HG03064 (cell line): ENCODE data around the gene ZBTB42.
A peak's percentile ranks its signal among the peaks of the same experiment; 100 is the strongest.

Experiments used
- ATAC-seq: cut with Tn5 transposase; IDR thresholded peaks from one replicate; pipeline ENCODE4 v1.9.1; 2021; ENCODE audit warnings: low read depth; ENCODE audit not compliant: unreplicated experiment

The ZBTB42 gene

GRCh38 chr14:104800771-104801519, at the start of gene ZBTB42:
TSS of gene ZBTB42 (plus strand) at chr14:104801101. CDS start at chr14:104801198, 97 bp downstream.
- no peak for ATAC-seq

- ATAC-seq = no peak
These were observed 49.1 kb upstream of the ZBTB42 start for GRCh38 chr14:104751539-104752422.

GRCh38 chr14:104752423-104752734, 48.5 kb upstream of the ZBTB42 start:
- ATAC-seq = no peak

GRCh38 chr14:104752735-104753527, 48.0 kb upstream of the ZBTB42 start, which contains the start of gene SIVA1:
TSS of gene SIVA1 (plus strand) at chr14:104753147. CDS start at chr14:104753202, 55 bp downstream.
- ATAC-seq = peak; percentile 83

GRCh38 chr14:104753528-104754212, 47.2 kb upstream of the ZBTB42 start:
- ATAC-seq = no peak

- ATAC-seq = no peak
These were observed 46.6 kb upstream of the ZBTB42 start for GRCh38 chr14:104754213-104754851.

GRCh38 chr14:104755621-104756020, 45.3 kb upstream of the ZBTB42 start:
- no peak for ATAC-seq

GRCh38 chr14:104756477-104757237, 44.2 kb upstream of the ZBTB42 start:
- ATAC-seq = no peak

GRCh38 chr14:104757238-104757585, 43.7 kb upstream of the ZBTB42 start:
- no peak for ATAC-seq

GRCh38 chr14:104757681-104758392, 43.1 kb upstream of the ZBTB42 start:
- no peak for ATAC-seq

GRCh38 chr14:104758981-104759969, 41.6 kb upstream of the ZBTB42 start:
- no peak for ATAC-seq

- no peak for ATAC-seq
These were observed 35.4 kb upstream of the ZBTB42 start for GRCh38 chr14:104765517-104765916.

GRCh38 chr14:104766256-104766862, 34.5 kb upstream of the ZBTB42 start:
- ATAC-seq = no peak

- ATAC-seq = no peak
These were observed 33.9 kb upstream of the ZBTB42 start for GRCh38 chr14:104766863-104767633.

- ATAC-seq = no peak
These were observed 33.3 kb upstream of the ZBTB42 start for GRCh38 chr14:104767634-104767918.
